ENCODE measurements around the gene STARD6.
"Not testable (repeated sequence)": the region's sequence is repeated elsewhere in the genome, so short reads cannot be mapped to it uniquely, and the experiment has no call there.

STARD6 gene

GRCh38 chr18:54335638-54336173 lies 22.0 kb downstream of the STARD6 start:
- DNase-seq, result no peak

DNA sequence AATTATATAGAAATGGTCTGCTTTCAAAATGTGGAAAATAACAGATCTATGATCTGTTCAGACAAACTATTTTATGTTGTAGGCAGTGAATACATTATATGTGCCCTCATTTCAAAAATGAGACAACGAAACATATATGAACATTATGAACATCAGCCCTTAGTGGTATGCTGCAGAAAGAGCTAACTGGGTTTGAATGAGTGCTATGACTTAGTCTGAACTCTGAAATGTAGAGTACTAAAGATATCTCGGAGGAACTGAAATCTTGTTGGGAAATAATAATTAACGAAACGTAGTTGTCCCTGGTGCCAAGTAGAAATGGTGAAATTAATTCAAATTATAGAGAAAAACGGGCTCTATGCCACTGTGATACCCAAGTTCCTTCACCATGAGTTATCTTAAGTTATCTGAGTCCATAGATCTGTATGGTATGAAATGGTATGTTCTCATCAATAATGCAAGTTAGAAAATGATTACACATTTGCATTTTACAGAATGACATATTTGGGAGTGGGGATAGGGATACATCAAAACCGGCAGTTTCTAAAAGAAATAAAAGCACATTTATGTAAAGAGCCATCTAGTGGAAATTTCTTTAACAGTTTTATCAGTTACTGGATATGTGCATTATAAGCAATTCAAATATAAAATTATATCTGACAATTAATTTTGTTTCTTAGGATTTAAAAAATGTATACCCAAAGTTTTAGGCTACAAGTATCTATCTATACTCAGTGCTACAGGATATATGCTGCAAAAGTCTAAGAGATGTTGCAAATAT lies 26.7 kb downstream of the STARD6 start:
- no peak for DNase-seq

- DNase-seq, result no peak
Measured at GRCh38 chr18:54329787-54330186, 27.9 kb downstream of the STARD6 start.

DNA sequence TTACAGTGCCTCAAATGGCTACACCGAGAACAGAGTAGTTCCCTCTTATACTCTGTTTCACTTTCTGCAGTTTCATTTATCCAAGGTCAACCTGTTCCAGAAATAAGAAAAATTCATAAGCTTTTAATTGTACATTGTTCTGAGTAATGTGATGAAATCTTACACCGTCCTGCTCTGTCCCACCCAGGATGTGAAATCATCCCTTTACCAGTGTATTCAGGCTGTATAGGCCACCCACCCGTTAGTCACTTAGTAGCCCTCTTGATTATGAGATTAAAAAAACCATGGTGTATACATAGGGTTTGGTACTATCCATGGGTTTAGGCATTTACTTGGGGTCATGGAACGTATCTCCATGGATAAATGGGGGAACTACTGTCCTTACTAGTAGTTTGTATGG lies 29.8 kb downstream of the STARD6 start:
- no peak for DNase-seq

DNA sequence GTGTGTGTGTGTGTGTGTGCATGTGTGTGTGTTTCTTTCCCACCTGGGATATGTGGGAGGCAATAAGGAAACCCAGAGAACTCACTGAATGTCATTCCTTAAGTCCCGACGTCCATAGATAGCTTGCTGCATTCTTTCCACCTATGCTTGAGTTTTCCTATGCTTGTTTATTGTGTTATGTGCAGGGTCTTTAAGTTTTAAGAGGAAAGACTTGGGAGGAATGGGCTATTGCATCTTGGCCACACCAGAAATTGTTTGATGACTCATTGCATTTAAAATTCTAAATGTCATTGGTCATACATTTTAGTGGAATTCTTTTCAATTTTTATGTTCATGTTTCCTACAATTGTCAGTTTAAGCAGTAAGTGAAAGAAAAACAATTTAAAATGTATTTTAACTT lies 33.7 kb downstream of the STARD6 start:
- no peak for DNase-seq

DNA sequence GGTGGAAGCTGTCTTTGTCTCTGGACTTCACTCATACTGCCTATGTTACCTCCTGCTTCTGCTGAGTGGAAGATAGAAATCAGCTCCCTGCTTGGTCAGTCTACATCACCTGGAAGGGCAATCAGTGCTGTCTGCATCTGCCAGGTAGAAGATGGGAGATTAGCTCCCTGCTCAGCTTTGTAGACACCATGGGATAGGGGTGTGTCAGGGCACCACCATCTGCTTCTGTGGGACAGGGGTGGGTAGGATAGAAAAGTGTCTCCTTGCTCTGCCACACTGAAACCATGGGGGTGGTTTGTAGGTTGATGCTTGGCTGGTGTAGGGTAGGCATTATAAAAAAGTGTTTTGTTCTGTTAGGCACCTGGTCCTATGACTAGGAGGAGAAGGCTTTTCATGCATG lies 34.1 kb downstream of the STARD6 start:
- no peak for DNase-seq

DNA sequence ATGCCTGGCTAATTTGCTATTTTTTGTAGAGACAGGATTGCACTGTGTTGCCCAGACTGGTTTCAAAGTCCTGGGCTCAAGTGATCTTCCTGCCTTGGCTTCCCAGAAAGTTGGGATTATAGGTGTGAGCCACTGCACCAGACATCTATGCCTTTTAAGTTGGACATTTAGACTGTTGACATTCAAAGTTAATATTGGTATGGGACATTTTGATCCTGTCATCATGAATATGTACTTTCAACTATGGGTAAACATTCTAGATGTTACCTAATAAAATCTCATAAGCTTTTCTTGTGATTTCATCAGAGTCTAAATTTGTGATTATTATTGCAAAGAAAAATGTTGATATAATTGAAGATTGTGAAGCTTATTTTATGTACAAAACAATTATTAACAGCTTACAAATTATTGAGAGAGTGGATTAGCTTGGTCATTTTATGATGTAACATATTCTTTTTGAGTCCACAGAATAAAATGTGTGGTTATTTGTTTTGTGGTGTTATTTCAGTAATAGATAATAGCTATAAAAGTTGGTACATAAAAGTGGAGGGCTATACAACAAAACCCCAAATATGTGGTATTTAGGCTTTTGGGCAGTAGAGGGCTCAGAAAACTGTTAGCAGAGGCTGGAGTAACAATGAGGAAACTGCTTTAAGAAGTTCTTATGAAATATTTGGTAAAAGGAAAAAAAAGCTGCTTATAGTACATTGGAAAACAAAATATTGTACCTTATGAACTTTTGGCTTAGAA lies 41.4 kb downstream of the STARD6 start:
- no peak for DNase-seq

GRCh38 chr18:54309564-54309963 lies 48.1 kb downstream of the STARD6 start:
- not testable (repeated sequence) for DNase-seq

- no peak for DNase-seq
Measured at GRCh38 chr18:54303408-54303807, 54.2 kb downstream of the STARD6 start.

DNA sequence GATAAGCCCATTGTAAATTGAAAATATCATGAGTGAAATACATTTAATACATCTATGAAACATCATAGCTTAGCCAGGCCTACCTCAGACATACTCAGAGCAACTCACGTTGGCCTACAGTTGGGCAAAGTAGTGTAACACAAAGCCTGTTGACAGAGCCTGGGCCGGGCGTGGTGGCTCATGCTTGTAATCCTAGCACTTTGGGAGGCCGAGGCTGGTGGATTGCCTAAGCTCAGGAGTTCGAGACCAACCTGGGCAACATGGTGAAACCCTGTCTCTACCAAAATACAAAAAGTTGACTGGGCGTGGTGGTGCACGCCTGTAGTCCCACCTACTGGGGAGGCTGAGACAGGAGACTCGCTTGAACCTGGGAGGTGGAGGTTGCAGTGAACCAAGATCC lies 58.7 kb downstream of the STARD6 start:
- not testable (repeated sequence) for DNase-seq

DNA sequence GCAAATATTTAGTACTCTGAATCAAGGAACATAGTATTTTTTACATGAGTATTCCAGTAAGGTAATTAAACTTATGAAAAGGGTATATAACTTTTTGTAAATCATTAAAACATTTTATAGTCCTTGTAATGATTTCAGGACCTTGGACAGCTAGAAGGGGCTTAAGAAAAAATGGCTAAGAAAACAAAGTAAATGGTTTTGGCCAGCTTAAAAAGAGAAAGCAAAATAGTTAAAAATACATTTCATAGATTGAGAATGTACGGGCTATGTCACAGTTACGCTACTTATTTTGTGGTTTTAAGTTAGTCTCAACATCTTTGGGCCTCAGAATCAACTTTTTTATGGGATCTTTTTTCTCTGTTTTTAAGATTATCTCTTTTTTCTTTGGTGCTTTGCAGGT lies 61.6 kb downstream of the STARD6 start:
- DNase-seq, result no peak

- DNase-seq, result no peak
Measured at GRCh38 chr18:54294274-54294673, 63.4 kb downstream of the STARD6 start.

DNA sequence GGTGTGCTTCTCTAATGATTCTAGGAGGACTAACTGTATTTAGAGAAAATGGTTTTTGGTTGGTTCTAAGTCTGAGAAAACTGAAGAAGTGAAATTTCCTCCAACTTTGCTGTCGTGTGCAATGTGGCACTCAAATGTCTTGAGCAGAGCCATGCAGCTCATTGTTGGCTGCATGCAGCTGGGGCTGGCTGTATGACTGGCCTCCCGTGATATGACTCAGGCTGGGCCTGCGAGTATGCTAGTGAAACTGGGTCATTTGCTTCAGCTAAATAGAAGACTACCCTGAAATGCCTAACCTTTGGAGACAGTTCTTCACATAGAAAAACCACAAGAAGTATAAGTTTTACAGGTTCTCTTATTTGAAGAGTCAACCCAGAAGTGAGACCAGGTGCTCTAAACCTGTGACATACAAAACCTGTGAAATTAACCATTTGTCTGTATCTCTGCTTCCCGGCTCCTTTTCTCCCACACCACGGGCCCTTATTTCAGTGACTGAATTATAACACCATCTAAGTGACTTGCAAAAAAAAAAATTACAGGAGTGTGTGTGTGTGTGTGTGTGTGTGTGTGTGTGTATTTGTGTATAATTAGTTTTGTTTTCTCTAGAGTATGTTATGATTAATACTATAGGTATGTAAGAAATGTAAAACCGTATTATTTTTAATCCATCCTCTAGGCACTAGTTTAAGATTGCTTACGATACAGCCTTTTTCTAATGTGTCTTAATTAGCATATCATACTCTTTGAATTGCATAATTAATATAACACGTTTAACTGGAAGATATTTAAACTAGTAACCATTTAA lies 72.5 kb downstream of the STARD6 start:
- peak in 1 of 5 donors; percentile 97 for DNase-seq

GRCh38 chr18:54284535-54284934 lies 73.1 kb downstream of the STARD6 start:
- DNase-seq, result no peak

DNA sequence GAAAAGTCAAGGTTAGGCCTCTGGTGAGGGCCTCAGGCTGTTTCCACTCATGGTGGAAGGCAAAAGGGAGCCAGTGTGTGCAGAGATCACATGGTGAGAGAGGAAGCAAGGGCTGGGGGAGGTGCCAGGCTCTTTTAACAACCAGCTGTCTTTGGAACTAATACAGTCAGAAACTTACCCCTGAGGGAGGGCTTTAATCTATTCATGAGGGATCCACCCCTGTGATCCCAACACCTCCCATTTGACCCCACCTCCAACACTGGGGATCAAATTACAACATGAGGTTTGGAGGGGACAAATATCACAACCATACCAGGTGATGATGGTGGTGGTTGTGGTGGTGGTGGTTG lies 77.5 kb downstream of the STARD6 start:
- no peak for DNase-seq

GRCh38 chr18:54279477-54280219 lies 78.0 kb downstream of the STARD6 start:
- DNase-seq, result no peak

DNA sequence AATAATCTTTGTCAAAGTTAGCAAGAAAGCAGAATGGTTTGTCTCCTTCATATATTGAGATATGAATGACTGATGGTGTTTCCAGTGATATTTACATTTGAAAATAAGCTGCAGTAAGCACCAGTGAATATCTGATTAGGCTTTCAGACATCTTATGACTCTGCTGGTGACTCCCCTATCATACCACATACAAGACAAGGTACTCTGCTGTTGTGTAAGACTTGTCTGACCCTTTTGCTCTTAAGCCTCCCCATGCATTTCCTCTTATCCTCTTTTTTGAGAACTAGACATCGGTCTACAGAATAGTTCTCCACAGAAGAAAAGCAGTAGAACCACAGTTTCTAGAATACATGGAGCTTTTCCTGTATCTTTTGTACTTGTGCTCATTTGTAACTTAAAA lies 79.0 kb downstream of the STARD6 start:
- DNase-seq, result no peak

DNA sequence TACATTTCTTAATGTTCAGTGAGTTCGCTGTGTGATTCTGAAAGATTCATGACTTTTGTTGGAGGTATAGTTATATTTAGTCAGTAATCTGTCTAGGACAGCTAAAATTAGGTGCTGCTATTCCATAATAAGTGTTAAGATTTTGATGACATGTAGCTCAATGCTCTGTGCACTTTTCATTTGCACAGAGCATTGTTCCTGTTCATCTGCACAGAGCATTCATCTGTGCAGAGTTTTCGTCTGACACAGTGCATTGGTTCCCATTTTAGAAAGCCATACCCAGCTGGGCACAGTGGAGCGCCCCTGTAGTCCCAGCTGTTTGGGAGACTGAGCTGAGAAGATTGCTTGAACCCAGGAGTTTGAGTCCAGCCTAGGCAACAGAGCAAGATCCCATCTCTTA lies 79.8 kb downstream of the STARD6 start:
- no peak for DNase-seq
